KOPT-K1 (cell line): ENCODE results near the gene SIM2.

Experiments used
- H3K27ac ChIP-seq: fragments of 200-600 bp; sonication (generic); 2 replicates; pipeline ENCODE4 v1.5.1; 2016; ENCODE audit warnings: antibody characterized with exemption, mild to moderate bottlenecking, low read depth, low read length; ENCODE audit not compliant: poor library complexity, severe bottlenecking
- H3K36me3 ChIP-seq: fragments of 200-600 bp; sonication (generic); 2 replicates; pipeline ENCODE4 v1.5.1; 2017; ENCODE audit warnings: antibody characterized with exemption, mild to moderate bottlenecking, low read length, moderate library complexity; ENCODE audit not compliant: insufficient read depth
- H3K9me3 ChIP-seq: fragments of 200-600 bp; sonication (generic); 2 replicates; pipeline ENCODE4 v1.5.1; 2017; ENCODE audit warnings: antibody characterized with exemption, low read length, mild to moderate bottlenecking; ENCODE audit not compliant: insufficient read depth, poor library complexity, severe bottlenecking

Gene SIM2

GRCh38 chr21:36728371-36729111, 29.6 kb downstream of the SIM2 start:
- H3K36me3 ChIP-seq: no peaks in the 10 kb centered on the region
- no peak overlapping the region for H3K27ac ChIP-seq
- H3K9me3 ChIP-seq: no peaks in the 10 kb centered on the region

DNA sequence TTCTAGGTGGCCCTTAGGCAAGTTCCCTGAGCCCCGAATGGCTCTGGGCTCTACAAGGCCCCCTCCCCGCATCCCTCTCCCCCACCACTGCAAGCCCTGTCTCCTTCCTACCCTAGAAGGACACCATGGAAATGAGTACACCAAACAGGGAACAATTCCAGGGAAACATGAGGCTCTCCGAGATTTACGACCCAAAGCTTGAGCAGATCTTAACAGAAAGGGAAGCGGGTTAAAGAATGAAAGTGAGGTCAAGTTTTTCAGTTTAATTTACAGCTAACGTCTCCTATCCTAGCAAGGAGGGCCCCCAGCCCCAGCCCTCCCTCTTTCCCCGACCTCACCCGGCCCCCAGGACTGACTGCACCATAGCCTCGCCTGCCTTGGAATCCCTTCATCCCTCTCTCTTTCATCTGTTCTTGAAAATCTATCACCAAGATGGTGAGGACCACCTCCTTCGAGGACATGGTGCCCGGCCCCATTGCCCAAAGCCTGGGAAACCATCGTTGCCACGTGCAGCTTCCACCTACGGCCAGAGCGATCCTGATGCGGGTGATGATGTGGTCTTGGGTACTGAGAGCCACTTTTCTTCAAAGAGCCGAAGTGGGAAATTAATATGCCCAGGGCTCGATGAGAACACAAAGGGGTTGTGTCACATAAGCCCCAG, 30.5 kb downstream of the SIM2 start:
- no peaks in the 10 kb centered on the region for H3K9me3 ChIP-seq
- H3K36me3 ChIP-seq: no peaks in the 10 kb centered on the region
- no peak overlapping the region for H3K27ac ChIP-seq

GRCh38 chr21:36730291-36731281, 31.7 kb downstream of the SIM2 start:
- Histone ChIP-seq H3K9me3 (no peaks in the 10 kb centered on the region), H3K36me3 (no peaks in the 10 kb centered on the region), H3K27ac (no peak overlapping the region)

GRCh38 chr21:36732217-36732616, 33.3 kb downstream of the SIM2 start:
- Histone ChIP-seq H3K27ac (no peak overlapping the region), H3K9me3 (no peaks in the 10 kb centered on the region), H3K36me3 (no peaks in the 10 kb centered on the region)

- Histone ChIP-seq H3K27ac (no peak overlapping the region), H3K9me3 (no peaks in the 10 kb centered on the region), H3K36me3 (no peaks in the 10 kb centered on the region)
Measured at GRCh38 chr21:36732761-36733160, 33.8 kb downstream of the SIM2 start.

GRCh38 chr21:36733857-36734256, 34.9 kb downstream of the SIM2 start:
- H3K36me3 ChIP-seq: no peaks in the 10 kb centered on the region

GRCh38 chr21:36734367-36735200, 35.7 kb downstream of the SIM2 start:
- H3K9me3 ChIP-seq: no peaks in the 10 kb centered on the region
- H3K27ac ChIP-seq: no peak overlapping the region
- no peaks in the 10 kb centered on the region for H3K36me3 ChIP-seq

More at GRCh38 chr21:36733857-36734256, 34.9 kb downstream of the SIM2 start:
- Histone ChIP-seq H3K9me3 (no peaks in the 10 kb centered on the region), H3K27ac (no peak overlapping the region)

GRCh38 chr21:36735201-36735515, 36.2 kb downstream of the SIM2 start:
- no peak overlapping the region for H3K27ac ChIP-seq
- no peaks in the 10 kb centered on the region for H3K36me3 ChIP-seq
- no peaks in the 10 kb centered on the region for H3K9me3 ChIP-seq

DNA sequence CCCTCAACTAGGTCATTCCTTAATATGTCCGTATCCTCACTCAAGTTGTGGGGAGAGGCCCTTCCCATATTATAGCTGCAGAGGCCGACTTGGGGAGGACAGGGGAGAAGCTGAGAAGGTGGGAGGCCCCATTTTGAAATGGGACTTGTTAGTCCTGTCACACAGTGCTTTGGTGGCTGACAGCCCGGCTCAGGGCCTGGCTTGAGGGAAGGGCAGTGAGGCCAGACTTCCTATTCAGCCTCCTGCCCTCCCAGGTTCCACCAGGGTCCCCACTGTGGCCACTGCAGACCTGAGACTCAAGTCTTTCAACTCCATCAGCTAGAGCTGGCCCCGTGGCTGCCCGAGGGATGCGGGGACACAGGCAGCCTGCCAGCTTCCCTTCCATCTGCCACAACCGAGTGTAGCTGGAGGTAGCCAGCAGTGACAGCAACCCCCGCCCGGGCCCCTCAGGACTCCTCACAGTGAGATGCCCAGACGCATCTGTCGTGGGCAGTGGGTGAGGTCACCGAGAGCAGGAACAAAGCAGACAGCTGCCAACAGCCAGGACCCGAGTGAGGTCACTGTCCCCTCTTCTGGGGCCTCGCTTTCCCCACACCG, 36.9 kb downstream of the SIM2 start:
- H3K27ac ChIP-seq: no peak overlapping the region
- H3K36me3 ChIP-seq: no peaks in the 10 kb centered on the region

DNA sequence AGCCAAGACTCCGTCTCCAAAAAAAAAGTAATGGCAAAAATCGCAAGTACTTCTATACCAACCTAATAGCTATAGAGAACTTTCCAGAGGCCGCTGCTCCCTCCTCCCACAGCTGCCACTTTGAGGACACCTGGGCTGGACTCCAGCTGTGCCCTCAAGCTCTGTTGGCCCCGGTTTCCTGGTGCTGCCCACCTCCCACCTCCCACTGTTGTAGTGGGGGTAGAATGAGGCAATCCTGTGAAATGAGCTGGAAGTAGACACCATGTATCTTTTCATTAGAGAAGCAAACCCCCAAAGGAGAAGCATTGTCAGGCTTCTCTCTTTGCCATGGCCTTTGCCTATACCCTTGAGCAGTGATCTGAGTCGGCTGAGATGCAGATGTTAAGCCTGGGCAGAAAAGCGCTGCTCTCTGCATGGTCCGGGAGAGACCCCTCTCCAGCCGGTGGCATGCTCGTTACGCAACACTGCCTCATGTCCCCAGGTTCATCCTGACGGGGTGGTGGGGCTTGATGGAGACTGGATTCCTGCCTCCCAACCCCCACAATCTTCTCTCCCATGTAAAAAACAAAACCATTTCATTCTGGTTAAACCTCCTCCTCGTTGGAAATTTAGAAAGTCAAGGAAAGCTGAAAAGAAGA, 39.7 kb downstream of the SIM2 start:
- Histone ChIP-seq H3K27ac (no peak overlapping the region), H3K36me3 (no peaks in the 10 kb centered on the region), H3K9me3 (no peaks in the 10 kb centered on the region)

More for the DNA sequence above, 36.9 kb downstream of the SIM2 start:
- no peaks in the 10 kb centered on the region for H3K9me3 ChIP-seq

GRCh38 chr21:36741506-36741905, 42.6 kb downstream of the SIM2 start:
- no peaks in the 10 kb centered on the region for H3K9me3 ChIP-seq
- no peak overlapping the region for H3K27ac ChIP-seq
- no peaks in the 10 kb centered on the region for H3K36me3 ChIP-seq

GRCh38 chr21:36743008-36743407, 44.1 kb downstream of the SIM2 start:
- H3K27ac ChIP-seq: no peak overlapping the region
- H3K9me3 ChIP-seq: no peaks in the 10 kb centered on the region
- no peaks in the 10 kb centered on the region for H3K36me3 ChIP-seq

DNA sequence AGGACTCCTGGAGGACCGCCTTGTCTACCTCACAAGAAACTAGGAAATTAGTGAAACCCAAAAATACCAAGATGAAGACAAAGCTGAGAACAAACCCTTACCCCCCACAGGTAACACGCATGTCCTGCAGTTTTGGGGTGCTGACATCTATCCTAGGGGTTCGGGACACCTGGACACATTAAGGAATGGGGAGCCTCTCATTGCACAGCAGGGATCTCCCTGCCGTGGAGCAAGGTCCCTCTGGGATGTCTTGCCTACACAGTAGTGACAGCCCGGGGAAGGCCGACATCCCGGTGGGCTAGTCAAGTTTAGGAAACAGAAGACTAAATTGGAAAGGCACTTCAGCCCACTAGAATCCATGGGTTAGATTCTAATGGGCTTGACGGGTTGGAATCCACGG, 44.5 kb downstream of the SIM2 start:
- H3K27ac ChIP-seq: no peak overlapping the region
- no peaks in the 10 kb centered on the region for H3K36me3 ChIP-seq
- no peaks in the 10 kb centered on the region for H3K9me3 ChIP-seq

DNA sequence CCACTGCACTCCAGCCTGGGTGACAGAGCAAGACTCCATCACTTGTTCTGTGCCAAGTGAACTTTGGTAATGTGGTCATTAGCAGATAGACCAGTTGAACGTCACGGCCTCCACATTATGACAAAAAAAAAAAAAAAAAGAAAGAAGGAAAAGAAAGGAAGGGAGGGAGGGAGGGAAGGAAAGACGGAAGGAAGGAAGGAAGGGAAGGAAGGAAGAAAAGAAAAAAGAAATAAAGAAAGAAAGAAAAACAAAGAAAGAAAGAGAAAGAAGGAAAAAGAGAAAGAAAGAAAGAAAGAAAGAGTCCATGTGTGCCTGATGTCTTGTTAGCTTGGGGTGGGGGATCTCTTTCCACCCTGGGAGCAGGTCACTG, 45.3 kb downstream of the SIM2 start:
- H3K36me3 ChIP-seq: no peaks in the 10 kb centered on the region
- no peaks in the 10 kb centered on the region for H3K9me3 ChIP-seq
- no peak overlapping the region for H3K27ac ChIP-seq
